GM18507 (cell line): ENCODE results near the gene CCDC154.

Experiments
- DNase-seq: peaks from one replicate; pipeline ENCODE4 v3.0.0; 2011; ENCODE audit warnings: low read depth; ENCODE audit not compliant: insufficient read length; ENCODE audit errors: extremely low spot score
- FAIRE-seq: peaks from 2 replicates; lab custom pipeline; 2011; peaks lifted over from hg19 to GRCh38; lab: Jason Lieb, UNC

The CCDC154 gene

GRCh38 chr16:1428511-1428910, 15.8 kb downstream of the CCDC154 start:
- no peak for DNase-seq
- FAIRE-seq, result no peak

DNA sequence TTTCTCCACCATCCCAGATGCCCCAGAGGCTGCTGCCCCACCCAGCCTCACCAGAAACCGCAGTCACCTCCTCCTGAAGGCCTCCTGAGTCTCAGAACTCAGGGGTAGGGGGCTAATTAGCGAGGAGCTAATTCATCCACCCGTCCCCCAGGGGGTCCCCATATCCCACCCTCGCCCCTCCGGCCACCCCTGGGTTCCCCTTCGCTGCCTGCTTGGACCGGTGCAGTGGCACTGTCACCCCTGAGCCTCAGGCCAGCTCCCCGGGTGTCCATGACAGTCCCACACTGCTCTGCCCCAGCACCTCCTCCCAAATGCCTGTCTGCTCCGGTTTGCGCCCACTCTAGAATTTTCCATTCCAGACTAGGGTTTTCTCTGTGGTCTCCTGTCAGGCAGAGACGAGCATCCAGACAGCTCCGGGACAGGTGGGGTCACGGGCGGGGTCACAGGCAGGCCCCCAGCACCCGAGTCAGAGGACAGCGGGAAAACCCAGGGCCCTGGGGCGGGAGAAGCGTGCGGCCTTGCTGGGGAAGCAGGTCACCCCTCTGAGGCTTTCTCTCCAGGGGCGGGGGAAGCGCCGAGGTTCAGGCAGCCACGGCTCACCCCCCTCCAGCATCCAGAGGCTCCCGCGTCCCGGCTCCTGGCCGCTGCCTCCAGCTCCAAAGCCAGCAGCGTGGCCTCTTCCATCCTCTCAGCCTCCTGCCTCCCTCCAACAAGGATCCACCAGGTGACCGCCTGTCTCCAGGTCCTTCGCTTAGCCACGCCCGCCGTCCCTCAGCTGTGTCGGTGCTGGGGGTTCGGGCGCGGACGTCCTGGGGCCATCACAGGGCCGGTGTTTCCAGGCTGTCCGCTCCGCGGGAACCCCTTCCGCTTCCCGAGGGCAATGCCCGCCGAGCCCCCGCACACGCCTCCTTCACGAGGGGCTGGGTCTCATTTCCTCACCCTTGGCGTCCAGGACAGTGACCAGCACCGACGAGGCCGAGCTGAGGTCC, 16.6 kb downstream of the CCDC154 start:
- DNase-seq (no peak), FAIRE-seq (no peak)

DNA sequence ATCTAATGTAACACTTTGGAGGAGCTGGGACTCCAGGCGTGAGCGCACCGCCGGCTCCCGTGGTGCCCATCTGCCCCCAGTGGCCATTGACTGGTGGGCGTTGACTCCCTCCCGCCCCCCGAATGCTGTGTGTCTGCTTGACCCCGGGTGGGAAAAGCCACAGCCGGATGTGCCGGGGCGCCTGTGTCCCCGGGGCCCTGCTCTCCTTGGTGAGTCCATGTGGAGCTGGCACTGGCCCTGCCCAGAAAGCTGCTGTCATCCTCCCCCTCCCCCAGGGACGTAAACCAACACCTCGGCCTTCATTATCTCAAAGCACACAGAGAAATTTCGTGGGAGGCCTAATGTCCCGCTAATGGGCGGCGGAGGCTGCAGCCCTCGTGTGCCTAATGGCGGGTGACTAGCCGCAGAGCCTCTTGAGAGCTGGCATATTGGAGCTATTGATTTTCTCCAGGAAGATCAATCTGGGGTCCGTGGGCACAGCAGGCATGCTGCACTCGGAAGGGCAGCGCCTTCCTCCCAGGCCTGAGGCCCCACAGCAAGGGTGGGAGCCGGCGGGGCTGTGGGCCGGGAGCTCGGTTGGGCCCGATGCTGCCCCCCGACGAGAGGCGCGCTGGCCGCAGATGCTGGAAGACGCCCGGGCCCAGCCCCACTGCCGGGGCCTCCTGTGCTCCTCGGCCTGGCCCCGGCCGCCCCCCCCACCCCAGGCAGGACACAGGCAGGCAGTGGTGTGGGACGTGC, 17.5 kb downstream of the CCDC154 start:
- DNase-seq (no peak), FAIRE-seq (no peak)

DNA sequence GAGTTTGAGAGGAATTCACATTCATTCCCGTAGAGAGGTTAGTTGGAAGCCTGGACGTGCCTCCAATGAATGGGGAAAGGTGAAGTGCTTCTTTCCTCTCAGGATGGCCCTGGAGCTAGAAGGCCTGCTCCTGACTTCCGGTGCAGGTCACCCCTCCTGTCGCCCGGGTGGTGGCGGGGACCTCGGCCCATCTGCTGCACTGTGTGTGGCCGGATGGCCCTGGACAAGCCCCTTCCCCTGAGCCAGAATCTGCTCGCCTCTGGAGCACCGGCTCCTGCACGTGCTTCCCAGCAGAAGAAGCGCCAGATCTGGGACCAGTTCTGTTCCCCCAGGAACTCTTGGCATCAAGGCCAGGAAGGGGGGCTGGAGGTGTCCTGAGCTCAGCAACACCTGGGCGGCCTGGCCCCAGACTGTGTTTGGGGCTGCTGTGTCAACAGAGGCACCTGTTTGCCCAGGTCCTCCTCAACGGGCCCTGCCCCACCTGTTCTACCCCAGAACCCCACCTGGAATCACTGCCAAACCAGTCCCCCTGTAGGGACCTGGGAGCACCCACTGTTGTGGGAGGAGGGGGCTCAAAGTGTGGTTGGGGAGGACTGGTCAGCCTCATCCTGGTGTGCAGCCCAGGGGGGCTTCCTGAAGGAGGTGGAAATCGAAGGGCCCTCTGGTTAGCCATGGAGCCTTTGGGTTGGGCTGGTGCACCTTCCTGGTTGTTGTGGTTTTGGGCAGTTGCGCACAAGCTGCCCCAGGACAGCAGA, 18.6 kb downstream of the CCDC154 start:
- DNase-seq (no peak), FAIRE-seq (no peak)

DNA sequence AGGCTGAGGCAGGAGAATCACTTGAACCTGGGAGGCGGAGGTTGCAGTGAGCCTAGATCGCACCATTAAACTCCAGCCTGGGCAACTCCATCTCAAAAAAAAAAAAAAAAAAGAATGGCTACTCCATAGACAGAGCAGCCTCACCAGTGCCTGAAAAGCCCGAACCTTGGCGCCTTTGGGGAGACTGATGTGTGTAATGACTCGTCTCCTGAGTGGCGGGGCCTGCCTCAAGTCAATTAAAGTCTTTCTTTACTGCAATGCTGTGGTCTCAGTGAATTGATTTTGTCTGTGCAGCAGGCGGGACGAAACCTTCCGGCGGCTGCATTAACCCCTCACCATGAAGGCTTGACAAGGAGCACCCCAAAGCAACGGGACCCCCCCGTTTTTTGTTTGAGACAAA, 20.3 kb downstream of the CCDC154 start:
- DNase-seq, result no peak
- no peak for FAIRE-seq

GRCh38 chr16:1422076-1422475, 22.3 kb downstream of the CCDC154 start:
- no peak for FAIRE-seq
- no peak for DNase-seq

DNA sequence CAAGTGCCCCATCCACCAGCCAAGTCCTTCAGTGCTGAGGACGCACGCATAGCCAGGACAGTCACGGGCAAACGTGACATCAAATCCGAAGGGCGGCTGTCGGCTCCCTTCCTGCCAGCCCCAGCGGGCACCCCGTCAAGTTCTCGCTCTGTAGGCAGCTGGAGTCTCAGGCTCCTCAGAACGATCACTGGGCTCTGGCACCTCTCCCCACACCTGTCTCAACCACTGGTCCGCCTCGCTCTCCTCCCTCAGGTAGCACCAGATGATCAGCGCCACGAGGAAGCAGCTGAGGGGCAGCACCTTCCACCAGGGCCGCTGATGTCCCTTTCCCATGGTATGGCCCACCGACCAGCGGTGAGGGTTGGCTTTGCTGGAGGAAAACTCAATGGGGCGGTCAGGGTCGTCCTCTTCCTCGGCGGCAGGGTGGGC, 24.2 kb downstream of the CCDC154 start:
- FAIRE-seq (no peak), DNase-seq (no peak)

DNA sequence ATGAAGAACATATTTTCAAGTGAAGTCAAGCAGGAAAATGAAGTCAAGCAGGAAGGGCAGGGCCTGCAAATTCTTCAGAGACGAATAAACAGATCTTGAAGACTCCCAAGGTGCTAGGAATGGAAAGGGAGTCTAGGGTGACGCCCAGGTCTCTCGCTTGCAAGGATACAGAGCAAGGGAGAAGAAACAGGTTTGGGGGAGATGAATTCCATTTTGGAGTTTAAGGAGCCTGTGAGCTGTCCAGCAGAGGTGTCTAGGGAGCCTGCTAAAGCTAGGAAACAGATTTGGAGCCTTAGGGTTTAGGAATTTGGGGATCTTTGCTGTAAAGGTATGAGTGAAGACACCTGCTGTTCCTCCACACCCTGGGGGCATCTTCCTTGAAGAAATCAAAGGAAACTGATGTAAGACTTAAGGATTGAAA, 27.8 kb downstream of the CCDC154 start:
- FAIRE-seq (no peak), DNase-seq (no peak)

DNA sequence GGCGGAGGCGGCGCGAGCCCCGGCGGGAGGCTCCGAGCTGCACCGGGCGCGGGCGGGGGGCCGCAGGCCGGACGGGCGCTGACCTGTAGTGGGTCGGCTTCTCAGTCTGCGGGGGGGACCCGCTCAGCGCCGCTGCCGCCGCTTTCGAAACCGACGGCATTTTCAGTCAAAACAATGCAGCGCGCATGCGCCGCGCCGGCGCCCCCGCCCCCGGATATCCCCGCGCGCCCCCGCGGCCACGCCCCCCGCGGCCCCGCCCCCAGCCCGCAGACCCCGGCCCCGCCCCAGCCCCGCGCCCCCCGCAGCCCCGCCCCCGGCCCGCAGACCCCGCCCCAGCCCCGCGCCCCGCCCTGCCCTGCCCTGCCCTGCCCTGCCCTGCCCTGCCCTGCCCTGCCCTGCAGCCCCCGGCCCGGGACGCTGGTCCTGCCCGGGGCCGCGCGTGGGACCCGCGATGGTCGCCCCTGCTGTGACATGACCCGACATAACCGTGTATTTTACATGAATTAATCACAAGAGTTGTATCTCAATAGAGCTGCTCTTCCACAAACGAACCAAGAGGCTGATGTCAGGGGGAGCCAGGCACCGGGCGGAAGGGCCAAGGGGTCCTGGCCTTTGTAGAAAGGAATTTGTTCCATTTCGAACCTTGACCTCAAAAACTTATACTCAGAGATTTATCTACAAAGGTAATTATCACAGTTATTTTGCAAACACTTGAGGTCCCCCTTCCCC, 29.7 kb downstream of the CCDC154 start, which contains the start of gene UNKL:
Gene UNKL, minus strand, starts transcription at position 173 of the 729 bp plus-strand sequence. Its CDS starts 13 bp downstream, at position 160.
- peak; percentile 78 for DNase-seq
- FAIRE-seq, result no peak

GRCh38 chr16:1413684-1414531, 30.4 kb downstream of the CCDC154 start:
- FAIRE-seq, result no peak
- DNase-seq, result no peak

GRCh38 chr16:1412847-1413246, 31.5 kb downstream of the CCDC154 start:
- no peak for DNase-seq
- FAIRE-seq, result no peak

DNA sequence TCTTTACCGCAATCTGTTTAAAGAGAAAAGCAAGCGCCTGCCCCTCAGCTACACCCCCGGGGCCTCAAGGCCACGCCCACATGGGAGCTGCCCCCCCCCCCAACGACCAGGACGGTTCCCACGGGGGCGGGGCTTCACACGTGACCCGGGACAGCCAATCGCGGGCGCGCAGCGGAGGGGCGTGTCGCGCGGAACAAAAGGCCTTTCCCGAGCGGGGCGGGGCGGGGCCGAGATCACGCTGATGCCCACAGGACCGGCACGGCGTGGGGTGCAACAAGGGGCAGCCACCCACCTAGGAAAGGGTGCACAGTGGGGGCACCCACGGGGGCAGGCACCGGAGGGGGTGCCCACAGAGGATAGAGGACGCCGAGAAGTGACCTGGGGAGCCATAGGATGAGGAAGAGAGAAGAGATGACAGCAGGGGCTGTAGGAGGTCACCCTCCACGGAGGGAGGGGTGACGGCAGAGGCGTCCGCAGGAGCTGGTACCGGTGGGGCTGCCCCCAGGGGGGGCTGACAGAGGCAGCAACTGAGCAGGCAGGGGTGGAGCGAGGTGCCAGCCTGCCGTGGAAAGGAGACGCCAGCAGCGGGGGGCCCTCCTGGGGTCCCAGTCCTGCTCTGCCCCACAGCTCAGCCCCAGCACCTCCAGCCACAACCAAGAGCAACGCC, 36.1 kb downstream of the CCDC154 start:
- peak; percentile 90 for DNase-seq

DNA sequence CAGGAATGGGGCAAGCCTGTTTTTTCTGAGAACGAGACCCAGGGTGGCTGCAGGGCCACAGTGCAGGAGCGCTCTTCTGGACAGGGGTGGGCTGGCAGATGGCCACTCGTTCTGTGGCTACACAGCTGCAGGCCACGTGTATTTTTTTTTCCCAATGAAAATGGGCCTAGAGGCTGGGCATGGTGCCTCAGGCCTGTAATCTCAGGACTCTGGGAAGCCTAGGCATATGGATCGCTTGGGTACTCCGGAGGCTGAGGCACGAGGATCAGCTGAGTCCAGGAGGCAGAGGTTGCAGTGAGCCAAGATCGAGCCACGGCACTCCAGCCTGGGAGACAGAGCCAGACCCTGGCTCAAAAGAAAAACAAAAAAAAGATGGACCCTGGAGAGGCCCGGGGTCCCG, 36.6 kb downstream of the CCDC154 start:
- FAIRE-seq (no peak), DNase-seq (no peak)

More for the DNA sequence above, 36.1 kb downstream of the CCDC154 start:
- FAIRE-seq, result peak; percentile 86

GRCh38 chr16:1403733-1404132, 40.6 kb downstream of the CCDC154 start:
- FAIRE-seq, result no peak
- DNase-seq, result no peak

DNA sequence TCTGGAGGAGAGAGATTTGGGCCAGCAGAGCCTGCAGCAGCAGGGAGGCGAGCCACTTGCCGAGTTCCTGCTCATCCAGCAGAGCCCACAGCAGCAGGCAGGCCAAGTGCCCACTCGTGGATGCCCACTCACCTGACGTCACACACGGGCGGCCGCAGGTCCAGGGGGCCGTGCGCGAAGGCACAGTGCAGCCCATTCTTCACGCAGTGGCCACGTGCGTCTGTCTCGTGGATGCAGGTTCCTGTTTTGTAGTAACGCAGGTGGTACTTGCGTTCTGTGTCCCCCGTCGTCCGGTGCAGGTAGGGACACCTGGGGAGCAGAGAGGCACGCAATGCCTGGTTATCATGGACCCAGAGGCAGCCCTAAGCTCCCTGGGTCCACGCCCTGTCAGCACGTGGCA, 41.3 kb downstream of the CCDC154 start:
- DNase-seq (no peak), FAIRE-seq (no peak)

GRCh38 chr16:1401758-1402154, 42.6 kb downstream of the CCDC154 start:
- no peak for DNase-seq
- FAIRE-seq, result no peak

DNA sequence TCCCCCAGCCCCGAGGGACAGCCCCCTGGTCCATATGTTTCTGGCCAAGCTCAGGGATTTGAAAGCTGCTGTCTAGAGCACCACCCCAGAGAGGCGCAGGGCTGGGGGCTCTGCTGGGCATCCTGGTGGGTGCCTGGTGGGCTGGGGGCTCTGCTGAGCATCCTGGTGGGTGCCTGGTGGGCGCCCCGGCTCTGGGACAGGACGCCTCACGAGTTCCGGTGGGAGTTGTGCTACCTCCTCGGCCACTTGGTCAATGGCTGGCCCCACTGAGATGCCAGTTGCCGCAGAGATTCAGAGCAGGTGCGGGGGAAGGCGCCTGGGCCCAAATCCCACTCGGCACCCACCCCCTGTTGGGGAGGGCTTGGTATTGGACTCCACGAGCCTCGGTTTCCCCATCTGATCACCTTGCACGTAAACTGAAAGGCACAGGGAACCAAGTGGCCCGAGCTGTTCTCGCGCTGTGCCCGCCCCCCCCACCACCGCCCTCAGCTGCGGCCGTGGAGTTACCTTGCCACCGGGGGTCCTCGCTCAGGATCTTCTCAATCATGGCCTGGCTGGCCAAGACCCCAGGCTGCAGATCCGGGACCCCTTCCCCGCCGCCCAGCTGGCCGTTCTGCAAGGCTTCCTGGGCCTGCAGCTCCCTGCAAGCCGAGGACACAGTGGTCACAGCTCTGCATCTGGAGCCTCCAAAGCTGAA, 43.1 kb downstream of the CCDC154 start:
- no peak for DNase-seq
- no peak for FAIRE-seq
